GM21515 (cell line): ENCODE measurements around the gene KLHL29.

ENCODE experiments used
- ATAC-seq: cut with Tn5 transposase; IDR thresholded peaks from one replicate; pipeline ENCODE4 v1.9.1; 2021; ENCODE audit not compliant: unreplicated experiment

Gene KLHL29

GRCh38 chr2:23420840-23421476 lies 36.0 kb downstream of the KLHL29 start:
- ATAC-seq, result no peak

GRCh38 chr2:23422089-23423061 lies 37.4 kb downstream of the KLHL29 start:
- ATAC-seq, result no peak

GRCh38 chr2:23423062-23423872 lies 38.3 kb downstream of the KLHL29 start:
- ATAC-seq, result no peak

- no peak for ATAC-seq
Measured at GRCh38 chr2:23423873-23424680, 39.1 kb downstream of the KLHL29 start.

GRCh38 chr2:23425338-23425871 lies 40.4 kb downstream of the KLHL29 start:
- no peak for ATAC-seq

GRCh38 chr2:23425885-23426262 lies 40.9 kb downstream of the KLHL29 start:
- no peak for ATAC-seq

- no peak for ATAC-seq
Measured at GRCh38 chr2:23426263-23426905, 41.4 kb downstream of the KLHL29 start.

- ATAC-seq, result no peak
Measured at GRCh38 chr2:23427350-23427749, 42.4 kb downstream of the KLHL29 start.

GRCh38 chr2:23427976-23428375 lies 43.0 kb downstream of the KLHL29 start:
- no peak for ATAC-seq

- ATAC-seq, result no peak
Measured at GRCh38 chr2:23429036-23429435, 44.1 kb downstream of the KLHL29 start.

- no peak for ATAC-seq
Measured at GRCh38 chr2:23430263-23430662, 45.3 kb downstream of the KLHL29 start.

- no peak for ATAC-seq
Measured at GRCh38 chr2:23432531-23432930, 47.6 kb downstream of the KLHL29 start.

GRCh38 chr2:23433282-23433681 lies 48.3 kb downstream of the KLHL29 start:
- ATAC-seq, result no peak

GRCh38 chr2:23434721-23435121 lies 49.7 kb downstream of the KLHL29 start:
- no peak for ATAC-seq

GRCh38 chr2:23435250-23436035 lies 50.5 kb downstream of the KLHL29 start:
- no peak for ATAC-seq

- ATAC-seq, result no peak
Measured at GRCh38 chr2:23436346-23437098, 51.5 kb downstream of the KLHL29 start.

GRCh38 chr2:23441414-23441813 lies 56.4 kb downstream of the KLHL29 start:
- ATAC-seq, result no peak

- no peak for ATAC-seq
Measured at GRCh38 chr2:23445450-23445868, 60.5 kb downstream of the KLHL29 start.
